Measurements from ENCODE around the gene SLC17A1. TPM values are rescaled to one million over a fixed set of nuclear protein-coding genes. Genes with fewer than 3 reads are reported as not detected.

SLC17A1 gene
- total RNA-seq, 1 donor from 2014 or later: not detected

- no peak overlapping the region for H3K4me3 ChIP-seq (ENCODE audit: low read depth, low read length)
- no peak for TF ChIP-seq CTCF (conservative IDR thresholded peaks at IDR 0.05; ENCODE audit: low read depth, low read length)
- no peak for DNase-seq (ENCODE audit: low read depth)
Measured at GRCh38 chr6:25852756-25853155, 20.9 kb upstream of the SLC17A1 start.

GRCh38 chr6:25851961-25852360 is 20.1 kb upstream of the SLC17A1 start:
- no peak for DNase-seq (ENCODE audit: low read depth)
- TF ChIP-seq CTCF (conservative IDR thresholded peaks at IDR 0.05; ENCODE audit: low read depth, low read length): no peak
- H3K4me3 ChIP-seq (ENCODE audit: low read depth, low read length): no peak overlapping the region

- H3K4me3 ChIP-seq (ENCODE audit: low read depth, low read length): no peak overlapping the region
- TF ChIP-seq CTCF (conservative IDR thresholded peaks at IDR 0.05; ENCODE audit: low read depth, low read length): no peak
- no peak for DNase-seq (ENCODE audit: low read depth)
Measured at GRCh38 chr6:25844518-25844917, 12.7 kb upstream of the SLC17A1 start.

GRCh38 chr6:25842526-25842925 is 10.7 kb upstream of the SLC17A1 start:
- no peak for TF ChIP-seq CTCF (conservative IDR thresholded peaks at IDR 0.05; ENCODE audit: low read depth, low read length)
- no peak for DNase-seq (ENCODE audit: low read depth)
- H3K4me3 ChIP-seq (ENCODE audit: low read depth, low read length): no peak overlapping the region

GRCh38 chr6:25835442-25836283 is 3.8 kb upstream of the SLC17A1 start:
- DNase-seq (ENCODE audit: low read depth): no peak
- no peak for TF ChIP-seq CTCF (conservative IDR thresholded peaks at IDR 0.05; ENCODE audit: low read depth, low read length)

GRCh38 chr6:25834950-25835349 is 3.1 kb upstream of the SLC17A1 start:
- TF ChIP-seq CTCF (conservative IDR thresholded peaks at IDR 0.05; ENCODE audit: low read depth, low read length): no peak
- DNase-seq (ENCODE audit: low read depth): no peak
- no peak overlapping the region for H3K4me3 ChIP-seq (ENCODE audit: low read depth, low read length)

More at GRCh38 chr6:25835442-25836283, 3.8 kb upstream of the SLC17A1 start:
- no peak overlapping the region for H3K4me3 ChIP-seq (ENCODE audit: low read depth, low read length)

GRCh38 chr6:25833136-25833535 is 1.3 kb upstream of the SLC17A1 start:
- TF ChIP-seq CTCF (conservative IDR thresholded peaks at IDR 0.05; ENCODE audit: low read depth, low read length): no peak
- no peak for DNase-seq (ENCODE audit: low read depth)
- no peak overlapping the region for H3K4me3 ChIP-seq (ENCODE audit: low read depth, low read length)
